ENCODE data around the gene CCDC154. TPM values are rescaled to one million over a fixed set of nuclear protein-coding genes. Genes with fewer than 3 reads are reported as not detected.
A peak's percentile ranks its signal among the peaks of the same experiment; 100 is the strongest.

The CCDC154 gene
- total and polyA plus RNA-seq, 3 experiments from 2014 or later = 2.3 to 2.8 TPM; not detected in 1

- POLR2A ChIA-PET = interaction anchor here (0.6 to 0.7 kb wide), 2 partner anchors 351 to 989 kb away, joined by 3 to 5 read pairs; partner anchors contain the start of gene FAHD1
- peak overlapping the region; percentile 86 for H3K27ac ChIP-seq (ENCODE audit: low read depth, low read length)
- no peaks in the 10 kb centered on the region for H3K36me3 ChIP-seq (ENCODE audit: insufficient read depth, low read length)
- Mint-ChIP-seq H3K27ac (peak overlapping the region; percentile 81 to 94 (median 88)), H3K4me3 (peak overlapping the region; percentile 74 to 91 (median 82)), H3K4me1 (peaks cover 25 to 32% (median 27%) of the 10 kb centered on the region in 3 donors), H3K27me3 (peaks cover 3 to 5% of the 10 kb centered on the region in 2 donors), H3K9me3 (no peaks in the 10 kb centered on the region), H3K36me3 (peaks cover 0 to 3% (median 0%) of the 10 kb centered on the region in 3 donors)
- no peak for DNase-seq
- CTCF ChIA-PET = no interaction called here
- peaks cover 19% of the 10 kb centered on the region for H3K4me1 ChIP-seq (ENCODE audit: insufficient read depth, low read length)
- H3K27me3 ChIP-seq (ENCODE audit: insufficient read depth, low read length, poor library complexity, severe bottlenecking) = no peaks in the 10 kb centered on the region
- H3K4me3 ChIP-seq (ENCODE audit: low read length) = peak overlapping the region; percentile 68
- H3K9me3 ChIP-seq (ENCODE audit: low read length) = no peaks in the 10 kb centered on the region
These were observed 31.3 kb upstream of the CCDC154 start for GRCh38 chr16:1475552-1476114.

- peak within 1 kb of the TSS; percentile 68 for H3K4me3 ChIP-seq (ENCODE audit: low read length)
- no peaks in the 10 kb centered on the region for H3K27me3 ChIP-seq (ENCODE audit: insufficient read depth, low read length, poor library complexity, severe bottlenecking)
- ChIA-PET POLR2A (interaction anchor here (0.6 kb wide), 1 partner anchor 990 kb away, joined by 5 read pairs; no protein-coding TSS in a partner anchor), CTCF (no interaction called here)
- H3K4me1 ChIP-seq (ENCODE audit: insufficient read depth, low read length) = peaks cover 19% of the 10 kb centered on the region
- peak; percentile 80 to 89 (median 85) for DNase-seq
- no peaks in the 10 kb centered on the region for H3K9me3 ChIP-seq (ENCODE audit: low read length)
- H3K27me3 Mint-ChIP-seq = peaks cover 3 to 5% of the 10 kb centered on the region in 2 donors
- H3K9me3 Mint-ChIP-seq = no peaks in the 10 kb centered on the region
- peaks cover 0 to 3% (median 0%) of the 10 kb centered on the region in 3 donors for H3K36me3 Mint-ChIP-seq
- H3K27ac Mint-ChIP-seq = peak within 1 kb of the TSS; percentile 81 to 94 (median 88)
- peak within 1 kb of the TSS; percentile 86 for H3K27ac ChIP-seq (ENCODE audit: low read depth, low read length)
- H3K36me3 ChIP-seq (ENCODE audit: insufficient read depth, low read length) = no peaks in the 10 kb centered on the region
- peak within 1 kb of the TSS; percentile 74 to 91 (median 82) for H3K4me3 Mint-ChIP-seq
- H3K4me1 Mint-ChIP-seq = peaks cover 27 to 38% (median 29%) of the 10 kb centered on the region in 3 donors
These were observed 30.6 kb upstream of the CCDC154 start, which contains the start of gene CLCN7 for GRCh38 chr16:1474796-1475551. TSS of gene CLCN7 (minus strand) at chr16:1475028. CDS start at chr16:1474974, 54 bp downstream.

GRCh38 chr16:1474082-1474795, 29.9 kb upstream of the CCDC154 start:
- CTCF ChIA-PET = no interaction called here
- Histone ChIP-seq H3K27ac (ENCODE audit: low read depth, low read length) (peak overlapping the region; percentile 86), H3K36me3 (ENCODE audit: insufficient read depth, low read length) (no peaks in the 10 kb centered on the region), H3K4me3 (ENCODE audit: low read length) (peak overlapping the region; percentile 68), H3K4me1 (ENCODE audit: insufficient read depth, low read length) (peaks cover 19% of the 10 kb centered on the region), H3K27me3 (ENCODE audit: insufficient read depth, low read length, poor library complexity, severe bottlenecking) (no peaks in the 10 kb centered on the region), H3K9me3 (ENCODE audit: low read length) (no peaks in the 10 kb centered on the region)
- peak in 1 of 5 donors; percentile 16 for DNase-seq
- POLR2A ChIA-PET = interaction anchor here (0.8 kb wide), 1 partner anchor 53 kb away, joined by 9 read pairs; no protein-coding TSS in a partner anchor
- peaks cover 3% of the 10 kb centered on the region in 2 donors for H3K27me3 Mint-ChIP-seq
- H3K4me1 Mint-ChIP-seq = peaks cover 31 to 43% (median 34%) of the 10 kb centered on the region in 3 donors
- H3K9me3 Mint-ChIP-seq = no peaks in the 10 kb centered on the region
- peak overlapping the region; percentile 64 to 81 (median 72) for H3K4me3 Mint-ChIP-seq
- peaks cover 0 to 3% (median 2%) of the 10 kb centered on the region in 3 donors for H3K36me3 Mint-ChIP-seq
- H3K27ac Mint-ChIP-seq = peak overlapping the region in 4 of 8 donors; percentile 39 to 86 (median 46)

GRCh38 chr16:1472974-1473373, 28.6 kb upstream of the CCDC154 start:
- H3K4me1 ChIP-seq (ENCODE audit: insufficient read depth, low read length) = peaks cover 19% of the 10 kb centered on the region
- no peaks in the 10 kb centered on the region for H3K9me3 ChIP-seq (ENCODE audit: low read length)
- DNase-seq = no peak
- H3K4me3 Mint-ChIP-seq = peak overlapping the region; percentile 18 to 84 (median 80)
- CTCF ChIA-PET = no interaction called here
- peak overlapping the region in 7 of 8 donors; percentile 9 to 74 (median 39) for H3K27ac Mint-ChIP-seq
- no peaks in the 10 kb centered on the region for H3K27me3 ChIP-seq (ENCODE audit: insufficient read depth, low read length, poor library complexity, severe bottlenecking)
- no peaks in the 10 kb centered on the region for H3K36me3 ChIP-seq (ENCODE audit: insufficient read depth, low read length)
- peaks cover 0 to 3% (median 2%) of the 10 kb centered on the region in 3 donors for H3K36me3 Mint-ChIP-seq
- no peaks in the 10 kb centered on the region for H3K27me3 Mint-ChIP-seq
- POLR2A ChIA-PET = interaction anchor here (0.6 kb wide), 1 partner anchor 575 kb away, joined by 6 read pairs; the partner anchor contains the start of gene TSC2
- H3K9me3 Mint-ChIP-seq = no peaks in the 10 kb centered on the region
- H3K27ac ChIP-seq (ENCODE audit: low read depth, low read length) = peak overlapping the region; percentile 6
- H3K4me1 Mint-ChIP-seq = peaks cover 31 to 48% (median 35%) of the 10 kb centered on the region in 3 donors
- no peak overlapping the region for H3K4me3 ChIP-seq (ENCODE audit: low read length)

GRCh38 chr16:1471569-1472194, 27.3 kb upstream of the CCDC154 start:
- CTCF ChIA-PET = no interaction called here
- H3K27me3 ChIP-seq (ENCODE audit: insufficient read depth, low read length, poor library complexity, severe bottlenecking) = no peaks in the 10 kb centered on the region
- peaks cover 0 to 3% (median 2%) of the 10 kb centered on the region in 3 donors for H3K36me3 Mint-ChIP-seq
- H3K27ac Mint-ChIP-seq = peak overlapping the region in 1 of 8 donors; percentile 72
- H3K36me3 ChIP-seq (ENCODE audit: insufficient read depth, low read length) = no peaks in the 10 kb centered on the region
- H3K9me3 ChIP-seq (ENCODE audit: low read length) = no peaks in the 10 kb centered on the region
- H3K4me3 Mint-ChIP-seq = peak overlapping the region in 2 of 7 donors; percentile 28 to 32
- POLR2A ChIA-PET = interaction anchor here (0.7 kb wide), 1 partner anchor 26 kb away, joined by 3 read pairs; no protein-coding TSS in a partner anchor
- no peak overlapping the region for H3K27ac ChIP-seq (ENCODE audit: low read depth, low read length)
- no peaks in the 10 kb centered on the region for H3K9me3 Mint-ChIP-seq
- DNase-seq = no peak
- no peak overlapping the region for H3K4me3 ChIP-seq (ENCODE audit: low read length)
- H3K4me1 ChIP-seq (ENCODE audit: insufficient read depth, low read length) = peaks cover 19% of the 10 kb centered on the region
- H3K4me1 Mint-ChIP-seq = peaks cover 36 to 54% (median 37%) of the 10 kb centered on the region in 3 donors
- H3K27me3 Mint-ChIP-seq = no peaks in the 10 kb centered on the region

GRCh38 chr16:1470481-1471251, 26.3 kb upstream of the CCDC154 start:
- peak overlapping the region in 3 of 7 donors; percentile 9 to 53 (median 20) for H3K4me3 Mint-ChIP-seq
- H3K9me3 ChIP-seq (ENCODE audit: low read length) = no peaks in the 10 kb centered on the region
- peaks cover 33 to 51% (median 35%) of the 10 kb centered on the region in 3 donors for H3K4me1 Mint-ChIP-seq
- H3K36me3 Mint-ChIP-seq = peaks cover 0 to 3% (median 2%) of the 10 kb centered on the region in 3 donors
- no peaks in the 10 kb centered on the region for H3K36me3 ChIP-seq (ENCODE audit: insufficient read depth, low read length)
- no peak overlapping the region for H3K4me3 ChIP-seq (ENCODE audit: low read length)
- CTCF ChIA-PET = no interaction called here
- POLR2A ChIA-PET = no interaction called here
- peaks cover 17% of the 10 kb centered on the region for H3K4me1 ChIP-seq (ENCODE audit: insufficient read depth, low read length)
- no peak overlapping the region for H3K27ac ChIP-seq (ENCODE audit: low read depth, low read length)
- no peaks in the 10 kb centered on the region for H3K9me3 Mint-ChIP-seq
- no peak for DNase-seq
- no peaks in the 10 kb centered on the region for H3K27me3 Mint-ChIP-seq
- H3K27ac Mint-ChIP-seq = peak overlapping the region in 4 of 8 donors; percentile 39 to 81 (median 54)
- H3K27me3 ChIP-seq (ENCODE audit: insufficient read depth, low read length, poor library complexity, severe bottlenecking) = no peaks in the 10 kb centered on the region

GRCh38 chr16:1469693-1470201, 25.4 kb upstream of the CCDC154 start:
- Histone ChIP-seq H3K4me1 (ENCODE audit: insufficient read depth, low read length) (peaks cover 13% of the 10 kb centered on the region), H3K9me3 (ENCODE audit: low read length) (no peaks in the 10 kb centered on the region), H3K27ac (ENCODE audit: low read depth, low read length) (no peak overlapping the region), H3K27me3 (ENCODE audit: insufficient read depth, low read length, poor library complexity, severe bottlenecking) (no peaks in the 10 kb centered on the region), H3K4me3 (ENCODE audit: low read length) (no peak overlapping the region), H3K36me3 (ENCODE audit: insufficient read depth, low read length) (no peaks in the 10 kb centered on the region)
- H3K27me3 Mint-ChIP-seq = no peaks in the 10 kb centered on the region
- no peak for DNase-seq
- peaks cover 0 to 7% (median 2%) of the 10 kb centered on the region in 3 donors for H3K36me3 Mint-ChIP-seq
- ChIA-PET CTCF (no interaction called here), POLR2A (no interaction called here)
- no peaks in the 10 kb centered on the region for H3K9me3 Mint-ChIP-seq
- H3K4me1 Mint-ChIP-seq = peaks cover 28 to 46% (median 31%) of the 10 kb centered on the region in 3 donors
- H3K4me3 Mint-ChIP-seq = no peak overlapping the region
- peak overlapping the region in 4 of 8 donors; percentile 39 to 81 (median 51) for H3K27ac Mint-ChIP-seq

Data from CD8-positive, alpha-beta memory T cell (primary cell).